GM23338 (cell line): Measurements from ENCODE around the gene DCT.

Source experiments
- CREB1 ChIP-seq: fragments of 250-450 bp; sonication (Bioruptor Pico); IDR thresholded peaks from 2 replicates; pipeline ENCODE4 v1.5.0; 2020; ENCODE audit warnings: low read depth, mild to moderate bottlenecking, moderate library complexity
- CTCF ChIP-seq, 2 experiments: fragments of 200-600 bp in 1 of 2; sonication (generic) in 1 of 2; conservative IDR thresholded peaks; 2 replicates each; pipeline versions ENCODE4 v1.5.1 to v1.6.1; 2016 to 2017; ENCODE audit warnings: antibody characterized with exemption in 2 of 2, low read depth in 2 of 2, mild to moderate bottlenecking in 2 of 2, moderate library complexity in 1 of 2
- ETS1 ChIP-seq: IDR thresholded peaks from 2 replicates; pipeline ENCODE4 v1.6.1; 2016; ENCODE audit warnings: antibody characterized with exemption
- EZH2 ChIP-seq: fragments of 200-600 bp; sonication (generic); IDR thresholded peaks from one replicate; pipeline ENCODE4 v1.8.0; 2017; ENCODE audit warnings: antibody characterized with exemption, mild to moderate bottlenecking, low read depth; ENCODE audit not compliant: unreplicated experiment
- EZH2phosphoT487 ChIP-seq: fragments of 200-600 bp; sonication (generic); IDR thresholded peaks from one replicate; pipeline ENCODE4 v1.8.1; 2018; ENCODE audit warnings: antibody characterized with exemption; ENCODE audit not compliant: unreplicated experiment
- JUNB ChIP-seq: IDR thresholded peaks from one replicate; pipeline ENCODE4 v1.6.1; 2016; ENCODE audit warnings: antibody characterized with exemption; ENCODE audit not compliant: unreplicated experiment
- NANOG ChIP-seq: IDR thresholded peaks from 2 replicates; pipeline ENCODE4 v1.6.1; 2016; ENCODE audit warnings: antibody characterized with exemption, borderline replicate concordance
- POLR2AphosphoS5 ChIP-seq: IDR thresholded peaks from 2 replicates; pipeline ENCODE4 v1.6.1; 2016; ENCODE audit warnings: antibody characterized with exemption, low read depth
- REST ChIP-seq: IDR thresholded peaks from one replicate; pipeline ENCODE4 v1.6.1; 2018; ENCODE audit warnings: antibody characterized with exemption; ENCODE audit not compliant: unreplicated experiment
- STAT1 ChIP-seq: IDR thresholded peaks from one replicate; pipeline ENCODE4 v1.6.1; 2016; ENCODE audit warnings: antibody characterized with exemption; ENCODE audit not compliant: unreplicated experiment
- ZNF462 ChIP-seq: fragments of 250-450 bp; sonication (Bioruptor Pico); IDR thresholded peaks from 2 replicates; pipeline ENCODE4 v1.5.0; 2020; ENCODE audit warnings: mild to moderate bottlenecking, moderate library complexity

GRCh38 chr13:94464771-94465170, 14.7 kb downstream of the DCT start:
- TF ChIP-seq CTCF (conservative IDR thresholded peaks at IDR 0.05; ENCODE audit: low read depth in 2 of 2) (no peak), EZH2 (no peak), REST (no peak), POLR2AphosphoS5 (no peak), EZH2phosphoT487 (no peak), JUNB (no peak), ZNF462 (no peak), CREB1 (CRISPR knock-in tag) (no peak), STAT1 (no peak), ETS1 (no peak), NANOG (no peak)
